CD4-positive, alpha-beta T cell treated with Interferon gamma for 1 hour (primary cell): ENCODE results near the gene AMFR.

ENCODE experiments used
- DNase-seq: peaks from one replicate; pipeline ENCODE4 v3.0.0-alpha.2; 2020

The AMFR gene

GRCh38 chr16:56328276-56329022 lies 96.9 kb downstream of the AMFR start:
- DNase-seq = no peak

GRCh38 chr16:56327929-56328258 lies 97.5 kb downstream of the AMFR start:
- DNase-seq = no peak

- DNase-seq = no peak
These were observed 98.0 kb downstream of the AMFR start for GRCh38 chr16:56327071-56327928.

- no peak for DNase-seq
These were observed 99.4 kb downstream of the AMFR start for GRCh38 chr16:56325956-56326355.

- no peak for DNase-seq
These were observed 100.9 kb downstream of the AMFR start for GRCh38 chr16:56324406-56324805.

- DNase-seq = no peak
These were observed 103.8 kb downstream of the AMFR start for GRCh38 chr16:56321571-56321970.

GRCh38 chr16:56320811-56321558 lies 104.4 kb downstream of the AMFR start:
- DNase-seq = no peak

GRCh38 chr16:56320056-56320455 lies 105.3 kb downstream of the AMFR start:
- DNase-seq = no peak

- no peak for DNase-seq
These were observed 106.0 kb downstream of the AMFR start for GRCh38 chr16:56319376-56319775.

GRCh38 chr16:56318827-56319140 lies 106.6 kb downstream of the AMFR start:
- DNase-seq = no peak

- DNase-seq = peak; percentile 65
These were observed 107.1 kb downstream of the AMFR start for GRCh38 chr16:56317998-56318826.

- no peak for DNase-seq
These were observed 108.8 kb downstream of the AMFR start for GRCh38 chr16:56316545-56316944.

- no peak for DNase-seq
These were observed 109.4 kb downstream of the AMFR start for GRCh38 chr16:56315955-56316354.

- no peak for DNase-seq
These were observed 111.0 kb downstream of the AMFR start for GRCh38 chr16:56314244-56314850.

- no peak for DNase-seq
These were observed 112.8 kb downstream of the AMFR start for GRCh38 chr16:56312556-56312955.

GRCh38 chr16:56312028-56312300 lies 113.4 kb downstream of the AMFR start:
- DNase-seq = no peak
